ENCODE data around the gene CD46. TPM values are rescaled to one million over a fixed set of nuclear protein-coding genes. Genes with fewer than 3 reads are reported as not detected.
"Not testable (repeated sequence)": the region's sequence is repeated elsewhere in the genome, so short reads cannot be mapped to it uniquely, and the experiment has no call there.

CD46 gene
- total RNA-seq, 2 donors from 2014 or later: 88.2 to 122 TPM

- no peak overlapping the region for H3K4me3 Mint-ChIP-seq
- H3K27ac Mint-ChIP-seq: no peak overlapping the region
- H3K9me3 Mint-ChIP-seq: no peaks in the 10 kb centered on the region
- peaks cover 0 to 8% of the 10 kb centered on the region in 2 donors for H3K27me3 Mint-ChIP-seq
- no peak for ATAC-seq
- H3K36me3 Mint-ChIP-seq: no peaks in the 10 kb centered on the region
- no peak for DNase-seq (ENCODE audit: low spot score)
- H3K4me1 Mint-ChIP-seq (ENCODE audit: low read depth in 2 of 2): no peaks in the 10 kb centered on the region
Measured at GRCh38 chr1:207744000-207744534, 7.8 kb upstream of the CD46 start.

GRCh38 chr1:207745285-207745684 is 6.6 kb upstream of the CD46 start:
- Mint-ChIP-seq H3K4me1 (ENCODE audit: low read depth in 2 of 2) (no peaks in the 10 kb centered on the region), H3K9me3 (no peaks in the 10 kb centered on the region), H3K27ac (no peak overlapping the region), H3K27me3 (peaks cover 0 to 8% of the 10 kb centered on the region in 2 donors), H3K36me3 (no peaks in the 10 kb centered on the region), H3K4me3 (no peak overlapping the region)
- ATAC-seq (no peak), DNase-seq (ENCODE audit: low spot score) (no peak)

- H3K4me3 Mint-ChIP-seq: no peak overlapping the region
- no peak overlapping the region for H3K27ac Mint-ChIP-seq
- DNase-seq (ENCODE audit: low spot score): no peak
- H3K9me3 Mint-ChIP-seq: no peaks in the 10 kb centered on the region
- H3K36me3 Mint-ChIP-seq: no peaks in the 10 kb centered on the region
- ATAC-seq: no peak
- H3K4me1 Mint-ChIP-seq (ENCODE audit: low read depth in 2 of 2): peaks cover 2 to 3% of the 10 kb centered on the region in 2 donors
- H3K27me3 Mint-ChIP-seq: peaks cover 0 to 8% of the 10 kb centered on the region in 2 donors
Measured at GRCh38 chr1:207745839-207746767, 5.8 kb upstream of the CD46 start.

DNA sequence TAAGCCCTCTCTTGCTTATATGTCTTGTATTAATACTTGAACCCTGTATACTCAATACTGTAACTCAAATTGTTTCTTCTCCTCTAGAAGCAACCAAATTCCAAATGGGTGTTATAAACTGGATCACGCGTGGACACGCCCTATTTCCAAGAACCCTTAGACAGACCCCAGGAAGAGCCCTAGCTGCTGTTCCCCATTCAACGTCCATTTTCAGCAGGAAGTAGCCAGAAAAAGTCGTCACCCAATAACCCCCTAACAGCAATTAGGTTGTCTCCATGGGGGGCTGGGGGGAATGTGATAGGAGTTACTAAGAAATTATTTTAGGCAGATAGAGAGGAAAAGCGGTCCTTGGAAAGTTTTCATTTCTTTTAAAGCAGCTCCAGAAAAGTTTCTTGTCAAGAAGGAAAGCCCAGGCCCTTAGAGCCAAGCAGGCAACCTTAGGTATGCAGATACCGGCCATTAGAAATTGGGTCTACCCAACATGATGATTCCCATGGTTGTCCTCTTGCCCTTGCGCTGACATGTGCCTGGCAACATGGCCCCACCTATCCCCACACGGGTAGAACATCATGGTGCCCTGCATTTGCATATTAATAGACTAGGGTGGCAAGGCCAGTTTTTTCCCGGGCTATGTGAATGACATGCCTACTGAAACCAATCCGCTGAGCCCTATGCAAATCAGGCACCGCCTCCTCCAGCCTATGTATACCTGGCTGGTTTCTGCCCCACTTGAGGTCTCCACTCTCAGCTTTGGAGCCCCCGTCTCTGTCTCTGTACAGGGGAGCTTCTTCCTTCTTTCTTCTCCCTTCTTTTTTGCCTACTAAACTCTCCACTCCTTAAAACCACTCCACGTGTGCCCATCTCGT is 4.0 kb upstream of the CD46 start:
- no peak overlapping the region for H3K4me3 Mint-ChIP-seq
- peaks cover 0 to 4% of the 10 kb centered on the region in 2 donors for H3K27me3 Mint-ChIP-seq
- H3K36me3 Mint-ChIP-seq: no peaks in the 10 kb centered on the region
- no peak for DNase-seq (ENCODE audit: low spot score)
- no peaks in the 10 kb centered on the region for H3K9me3 Mint-ChIP-seq
- no peak for ATAC-seq
- H3K4me1 Mint-ChIP-seq (ENCODE audit: low read depth in 2 of 2): peaks cover 14 to 20% of the 10 kb centered on the region in 2 donors
- H3K27ac Mint-ChIP-seq: no peak overlapping the region

DNA sequence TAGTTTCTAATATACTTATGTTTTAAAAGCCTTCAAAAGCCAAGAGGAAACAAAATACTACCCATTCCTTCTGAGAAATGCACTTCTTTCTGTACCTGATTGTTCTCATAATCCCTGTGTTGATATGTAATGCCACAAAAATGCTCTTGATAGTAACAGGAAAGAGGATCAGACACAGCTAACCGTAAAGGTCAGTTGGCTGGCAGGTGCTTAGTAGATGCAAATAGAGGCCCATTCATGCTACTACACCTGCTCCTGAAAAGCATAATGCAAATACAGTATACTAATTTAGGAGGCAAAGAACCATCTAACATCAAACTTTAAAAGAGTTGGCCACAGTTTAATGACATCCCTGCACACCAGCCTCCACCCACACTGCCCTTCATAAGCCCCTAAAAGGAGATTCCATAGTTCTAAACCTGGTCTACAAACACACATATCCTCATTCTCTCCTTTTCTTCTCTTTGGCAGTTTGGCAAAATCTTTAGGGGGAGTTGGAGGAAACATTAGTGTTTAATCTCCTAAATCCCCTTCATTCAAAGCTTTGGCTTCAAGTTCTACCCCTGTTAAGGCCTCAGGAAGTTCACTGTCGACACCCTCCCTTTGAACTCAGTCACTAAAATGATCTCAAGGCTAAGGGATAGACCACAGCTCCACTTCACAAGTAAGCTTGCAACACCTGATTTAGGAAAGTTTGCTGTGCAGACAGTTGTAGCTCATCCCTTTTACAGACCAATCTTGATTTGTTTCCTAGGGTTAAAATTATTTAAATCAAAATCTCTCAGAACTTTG is 2.9 kb upstream of the CD46 start:
- Mint-ChIP-seq H3K36me3 (no peaks in the 10 kb centered on the region), H3K27me3 (peaks cover 0 to 4% of the 10 kb centered on the region in 2 donors), H3K4me1 (ENCODE audit: low read depth in 2 of 2) (peaks cover 19 to 27% of the 10 kb centered on the region in 2 donors), H3K27ac (no peak overlapping the region), H3K9me3 (no peaks in the 10 kb centered on the region), H3K4me3 (no peak overlapping the region)
- ATAC-seq (no peak), DNase-seq (ENCODE audit: low spot score) (no peak)

DNA sequence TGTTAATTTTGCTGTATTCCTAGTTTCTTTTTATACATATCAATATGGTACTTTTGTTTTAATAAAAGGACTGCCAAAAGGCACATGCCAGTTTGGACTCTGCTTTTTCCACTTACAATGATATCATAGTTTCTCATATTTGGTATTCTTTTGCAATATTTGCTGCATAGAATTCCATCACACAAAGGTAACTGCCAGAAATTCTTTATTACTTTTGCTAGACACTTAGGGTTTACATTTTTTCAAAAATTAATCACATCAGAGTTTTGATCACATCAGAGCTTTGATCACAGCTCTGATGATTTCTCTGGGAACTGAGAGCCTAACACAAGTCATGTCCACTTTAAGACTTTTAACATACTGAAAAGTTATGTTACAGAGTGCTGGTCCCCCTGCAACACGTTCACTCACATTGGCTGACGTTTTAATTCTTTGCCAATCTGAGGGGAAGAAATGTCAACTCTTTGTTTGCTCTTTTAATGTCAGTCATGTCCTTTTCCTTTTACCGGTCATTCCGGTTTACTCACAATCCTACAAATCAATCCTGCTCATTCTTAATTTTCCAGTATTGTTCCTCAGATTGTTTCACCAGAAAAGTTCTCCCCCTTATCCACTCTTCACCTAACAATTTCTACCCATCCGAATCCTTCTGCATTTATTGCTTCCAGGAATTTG is 1.1 kb upstream of the CD46 start:
- H3K9me3 Mint-ChIP-seq: no peaks in the 10 kb centered on the region
- H3K36me3 Mint-ChIP-seq: no peaks in the 10 kb centered on the region
- no peak for ATAC-seq
- peak overlapping the region; percentile 94 to 95 for H3K27ac Mint-ChIP-seq
- peaks cover 0 to 4% of the 10 kb centered on the region in 2 donors for H3K27me3 Mint-ChIP-seq
- DNase-seq (ENCODE audit: low spot score): no peak
- H3K4me3 Mint-ChIP-seq: peak overlapping the region; percentile 100
- H3K4me1 Mint-ChIP-seq (ENCODE audit: low read depth in 2 of 2): peaks cover 28 to 44% of the 10 kb centered on the region in 2 donors

- not testable (repeated sequence) for H3K27me3 Mint-ChIP-seq; H3K36me3 Mint-ChIP-seq; DNase-seq (ENCODE audit: low spot score); H3K9me3 Mint-ChIP-seq; ATAC-seq
- Mint-ChIP-seq H3K27ac (peak overlapping the region; percentile 94 to 95), H3K4me3 (peak overlapping the region; percentile 100), H3K4me1 (ENCODE audit: low read depth in 2 of 2) (peaks cover 32 to 51% of the 10 kb centered on the region in 2 donors)
Measured at GRCh38 chr1:207751463-207751789, 428 bp upstream of the CD46 start.

DNA sequence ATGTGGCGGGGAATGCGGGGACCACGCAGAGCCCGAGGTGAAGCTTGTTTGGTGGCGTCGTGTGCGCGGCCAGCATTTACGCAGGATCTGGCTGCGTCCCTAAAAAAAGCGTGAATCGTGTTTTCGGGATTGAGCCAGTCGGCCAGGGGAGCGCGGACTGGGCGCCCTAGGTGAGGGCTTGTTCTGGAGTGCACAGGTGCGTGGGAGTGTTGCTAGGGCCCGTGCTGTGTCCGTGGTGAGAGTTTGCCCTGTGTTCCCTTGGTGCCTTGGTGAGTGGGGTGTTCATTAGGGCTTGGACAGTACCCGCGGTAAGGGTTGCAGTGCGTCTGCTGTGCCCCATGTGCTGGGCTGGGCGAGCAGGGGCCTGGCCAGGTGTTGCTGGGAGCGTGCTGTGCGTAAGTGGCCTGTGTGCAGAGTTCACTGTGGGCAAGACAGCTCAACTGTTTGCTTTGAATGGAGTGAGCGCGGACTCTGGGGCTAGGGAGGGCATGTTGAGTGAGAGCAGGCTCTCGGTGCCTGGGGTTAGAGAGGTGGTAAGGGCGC is 673 bp downstream of the CD46 start:
- H3K27ac Mint-ChIP-seq: peak overlapping the region; percentile 94 to 95
- H3K9me3 Mint-ChIP-seq: no peaks in the 10 kb centered on the region
- DNase-seq (ENCODE audit: low spot score): peak; percentile 70
- H3K4me3 Mint-ChIP-seq: peak overlapping the region; percentile 100
- H3K36me3 Mint-ChIP-seq: no peaks in the 10 kb centered on the region
- peaks cover 0 to 3% of the 10 kb centered on the region in 2 donors for H3K27me3 Mint-ChIP-seq
- peaks cover 35 to 57% of the 10 kb centered on the region in 2 donors for H3K4me1 Mint-ChIP-seq (ENCODE audit: low read depth in 2 of 2)
- ATAC-seq: peak; percentile 1 to 9

DNA sequence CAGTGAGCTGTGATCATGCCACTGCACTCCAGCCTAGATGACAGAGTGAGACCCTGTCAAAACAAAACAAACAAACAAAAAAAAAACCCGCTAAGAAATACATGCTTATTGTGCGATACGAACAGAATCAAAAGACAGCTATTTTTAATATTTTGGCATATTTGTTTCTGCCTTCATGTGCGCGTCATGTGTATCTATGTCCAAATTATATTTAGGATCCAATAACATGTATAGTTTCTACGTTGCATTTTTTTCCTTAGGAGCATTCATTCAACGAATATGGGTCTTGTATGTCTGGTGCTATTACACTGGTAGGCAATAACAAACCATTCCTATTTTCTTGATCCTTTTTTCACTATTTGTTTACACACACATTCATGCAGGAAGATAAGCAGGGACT is 1.8 kb downstream of the CD46 start:
- Mint-ChIP-seq H3K27me3 (no peaks in the 10 kb centered on the region), H3K27ac (no peak overlapping the region), H3K36me3 (peaks cover 8% of the 10 kb centered on the region), H3K4me3 (peak overlapping the region; percentile 100), H3K9me3 (no peaks in the 10 kb centered on the region), H3K4me1 (ENCODE audit: low read depth in 2 of 2) (peaks cover 39 to 65% of the 10 kb centered on the region in 2 donors)
- DNase-seq (ENCODE audit: low spot score) (no peak), ATAC-seq (no peak)

DNA sequence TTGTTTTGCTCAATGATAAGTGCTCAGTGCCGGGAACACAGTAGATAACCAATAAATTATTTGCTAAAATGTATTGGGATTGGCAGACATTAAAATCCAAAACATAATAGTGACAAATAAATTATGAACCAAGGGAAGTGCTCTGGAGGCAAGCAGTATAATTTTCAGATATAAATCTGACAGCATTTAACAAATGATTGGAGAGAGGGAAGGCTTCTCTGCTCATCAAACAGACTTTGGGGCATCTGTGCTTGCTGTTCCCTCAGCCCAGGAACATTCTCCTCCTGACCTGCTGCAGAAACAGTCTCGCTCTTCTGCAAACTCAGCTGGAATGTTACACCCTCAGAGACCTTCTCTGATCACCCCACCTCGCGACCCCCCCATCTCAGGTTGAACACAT is 2.2 kb downstream of the CD46 start:
- ATAC-seq (no peak), DNase-seq (ENCODE audit: low spot score) (no peak)
- no peak overlapping the region for H3K4me3 Mint-ChIP-seq
- peaks cover 10% of the 10 kb centered on the region for H3K36me3 Mint-ChIP-seq
- H3K4me1 Mint-ChIP-seq (ENCODE audit: low read depth in 2 of 2): peaks cover 39 to 65% of the 10 kb centered on the region in 2 donors
- no peaks in the 10 kb centered on the region for H3K27me3 Mint-ChIP-seq
- H3K27ac Mint-ChIP-seq: no peak overlapping the region
- H3K9me3 Mint-ChIP-seq: no peaks in the 10 kb centered on the region

DNA sequence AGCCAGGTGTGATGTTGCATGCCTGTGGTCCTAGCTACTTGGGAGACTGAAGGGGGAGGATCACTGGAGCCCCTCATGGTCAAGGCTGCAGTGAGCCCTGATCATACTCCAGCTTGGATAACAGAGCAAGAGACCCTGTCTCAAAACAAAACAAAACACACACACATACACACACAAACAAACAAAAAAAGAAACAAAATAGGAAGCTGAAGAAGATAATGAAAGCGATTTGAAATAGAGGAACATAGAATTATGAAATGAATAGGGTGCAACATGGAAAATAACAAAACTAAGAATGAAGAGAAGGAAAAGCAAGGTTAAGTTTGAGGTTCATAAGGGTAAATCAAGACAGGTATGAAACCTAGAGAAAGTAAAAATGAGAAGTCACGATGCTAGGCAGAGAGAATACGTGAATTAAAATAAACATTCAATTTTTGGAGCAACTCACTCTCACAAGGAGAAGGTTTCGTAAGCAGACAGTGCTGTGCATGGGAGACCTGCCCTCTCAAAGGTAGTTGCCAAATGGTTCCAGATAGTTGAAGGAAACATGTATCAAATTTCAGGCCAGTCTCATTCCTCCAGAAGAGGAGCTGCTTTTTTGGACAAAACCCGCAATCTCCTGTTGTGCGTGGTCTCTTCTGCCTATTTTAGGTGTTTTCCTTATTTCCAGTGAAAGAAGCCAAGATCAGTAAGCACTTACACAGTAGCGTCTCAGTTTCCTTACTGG is 3.3 kb downstream of the CD46 start:
- ATAC-seq (no peak), DNase-seq (ENCODE audit: low spot score) (no peak)
- peaks cover 10% of the 10 kb centered on the region for H3K36me3 Mint-ChIP-seq
- H3K27me3 Mint-ChIP-seq: no peaks in the 10 kb centered on the region
- no peaks in the 10 kb centered on the region for H3K9me3 Mint-ChIP-seq
- H3K4me3 Mint-ChIP-seq: no peak overlapping the region
- peaks cover 39 to 65% of the 10 kb centered on the region in 2 donors for H3K4me1 Mint-ChIP-seq (ENCODE audit: low read depth in 2 of 2)
- peak overlapping the region; percentile 14 to 24 for H3K27ac Mint-ChIP-seq
